HG03457 (cell line): Measurements from ENCODE around the gene DNA2.
"Not testable (repeated sequence)": the region's sequence is repeated elsewhere in the genome, so short reads cannot be mapped to it uniquely, and the experiment has no call there.

Experiments
- ATAC-seq: cut with Tn5 transposase; IDR thresholded peaks from one replicate; pipeline ENCODE4 v1.9.1; 2021; ENCODE audit warnings: moderate number of reproducible peaks; ENCODE audit not compliant: unreplicated experiment

DNA2 gene

DNA sequence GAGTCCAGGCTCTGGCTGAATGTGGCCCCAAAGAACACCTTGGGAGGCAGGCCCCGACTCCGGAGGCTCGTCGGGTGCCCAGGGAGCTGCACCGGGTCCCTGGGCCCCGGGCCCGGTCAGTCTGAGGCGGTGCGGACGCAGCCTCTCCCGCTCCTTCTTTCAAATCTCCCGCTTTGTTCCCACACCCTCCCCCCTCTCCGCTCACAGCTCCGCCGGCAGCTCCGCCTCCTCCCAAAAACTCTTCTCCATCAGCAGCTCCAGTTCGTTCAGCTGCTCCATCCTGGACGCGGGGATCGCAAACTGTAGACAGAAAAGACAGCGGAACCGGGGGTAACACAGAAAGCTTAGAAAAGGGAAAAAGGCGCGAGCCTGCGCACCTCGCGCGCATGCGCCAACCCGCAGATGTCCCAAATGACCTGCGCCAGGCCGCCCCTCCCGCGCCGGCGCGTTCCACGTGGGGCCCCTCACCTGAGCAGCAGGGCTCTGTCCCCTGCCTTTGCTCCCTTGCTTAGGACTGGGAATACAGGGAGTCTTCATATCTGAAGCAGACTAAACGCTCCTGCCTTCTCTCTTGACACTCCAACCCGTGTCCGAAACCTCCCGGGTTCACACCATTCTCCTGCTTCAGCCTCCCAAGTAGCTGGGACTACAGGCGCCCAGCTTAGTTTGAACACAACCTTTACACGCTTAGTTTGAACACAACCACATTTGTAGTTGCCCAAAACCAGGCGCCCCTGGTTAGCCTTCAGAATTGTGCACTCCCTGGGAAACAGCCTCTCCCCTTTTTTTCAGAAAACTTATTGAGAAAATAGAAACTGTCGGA is at the start of gene DNA2:
DNA2 (minus strand) TSS at position 388 of the 823 bp plus-strand sequence; CDS start at position 279, 109 bp downstream.
- ATAC-seq: peak; percentile 76

GRCh38 chr10:68518609-68519008 is 46.8 kb upstream of the DNA2 start:
- ATAC-seq: not testable (repeated sequence)

DNA sequence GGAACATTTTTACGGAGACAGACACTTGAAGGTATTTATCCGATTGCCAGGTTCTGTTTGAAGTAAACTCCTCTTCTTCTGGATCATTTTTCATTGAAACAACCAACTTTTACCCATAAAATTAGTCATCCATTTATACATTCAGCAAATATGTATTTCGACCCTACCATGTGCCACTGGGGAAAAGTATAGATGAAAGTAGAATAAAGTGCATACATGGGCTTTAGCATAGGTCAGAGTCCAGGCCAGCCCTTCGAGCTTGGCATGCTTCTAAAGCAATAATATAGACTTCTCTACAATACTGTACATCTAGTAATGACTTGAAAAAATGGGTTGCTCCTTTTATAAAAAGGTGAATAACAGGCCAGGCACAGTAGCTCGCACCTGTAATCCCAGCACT is 45.4 kb upstream of the DNA2 start:
- ATAC-seq: no peak

DNA sequence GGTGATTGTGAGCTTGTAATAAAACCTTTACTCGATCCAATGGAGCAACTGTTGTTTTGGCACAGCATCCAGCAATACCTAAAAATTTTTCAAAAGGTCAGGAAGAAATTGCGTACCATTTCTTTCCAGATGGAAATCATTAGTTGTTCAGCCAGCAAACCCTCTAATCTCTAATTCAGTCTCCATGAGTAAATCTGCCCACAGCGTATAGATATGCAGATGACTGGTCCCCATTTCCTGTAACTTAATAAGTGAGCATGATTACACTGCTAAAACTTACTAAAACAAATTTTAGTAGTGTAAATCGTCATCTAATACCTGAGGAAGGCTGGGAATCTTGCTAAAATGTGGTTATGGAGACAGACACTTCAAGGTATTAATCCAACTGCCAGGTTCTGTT is 45.0 kb upstream of the DNA2 start:
- no peak for ATAC-seq

- not testable (repeated sequence) for ATAC-seq
Measured at GRCh38 chr10:68516216-68516615, 44.4 kb upstream of the DNA2 start.

DNA sequence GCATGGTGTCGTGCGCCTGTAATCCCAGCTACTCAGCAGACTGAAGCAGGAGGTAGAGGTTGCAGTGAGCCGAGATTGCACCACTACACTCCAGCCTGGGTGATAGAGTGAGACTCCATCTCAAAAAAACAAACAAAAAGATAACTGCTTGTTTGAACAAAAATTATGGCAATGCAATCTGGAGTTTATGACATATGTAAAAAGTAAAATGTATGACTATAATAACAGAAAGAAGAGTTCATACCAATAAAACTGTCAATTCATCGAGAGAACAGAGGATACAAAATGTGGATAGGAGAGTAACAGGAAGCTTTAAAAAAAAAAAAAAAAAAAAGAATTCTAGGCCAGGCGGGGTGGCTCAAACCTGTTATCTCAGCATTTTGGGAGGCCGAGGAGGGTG is 36.3 kb upstream of the DNA2 start:
- ATAC-seq: no peak

- ATAC-seq: no peak
Measured at GRCh38 chr10:68506411-68506810, 34.6 kb upstream of the DNA2 start.

GRCh38 chr10:68502846-68503245 is 31.1 kb upstream of the DNA2 start:
- ATAC-seq: no peak

- ATAC-seq: no peak
Measured at GRCh38 chr10:68501691-68502090, 29.9 kb upstream of the DNA2 start.

GRCh38 chr10:68499544-68499943 is 27.8 kb upstream of the DNA2 start:
- ATAC-seq: no peak

- ATAC-seq: no peak
Measured at GRCh38 chr10:68496072-68496471, 24.3 kb upstream of the DNA2 start.

- ATAC-seq: no peak
Measured at GRCh38 chr10:68492118-68492517, 20.3 kb upstream of the DNA2 start.

DNA sequence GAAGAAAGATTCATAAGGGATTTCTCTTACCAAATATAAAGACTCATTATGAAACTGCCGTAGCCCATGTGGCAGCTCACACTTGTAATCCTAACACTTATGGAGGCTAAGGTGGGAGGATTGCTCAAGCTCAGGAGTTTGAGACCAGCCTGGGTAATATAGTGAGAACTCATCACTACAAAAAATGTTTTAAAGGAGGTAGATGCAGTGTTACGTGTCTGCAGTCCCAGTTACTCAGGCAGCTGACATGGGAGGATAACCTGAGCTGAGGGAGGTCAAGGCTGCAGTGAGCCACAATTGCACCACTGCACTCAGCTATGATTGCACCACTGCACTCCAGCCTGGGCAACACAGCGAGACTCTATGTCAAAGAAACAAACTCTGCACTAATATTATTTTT is 18.1 kb upstream of the DNA2 start:
- no peak for ATAC-seq

GRCh38 chr10:68474021-68474420 is 2.2 kb upstream of the DNA2 start:
- no peak for ATAC-seq

DNA sequence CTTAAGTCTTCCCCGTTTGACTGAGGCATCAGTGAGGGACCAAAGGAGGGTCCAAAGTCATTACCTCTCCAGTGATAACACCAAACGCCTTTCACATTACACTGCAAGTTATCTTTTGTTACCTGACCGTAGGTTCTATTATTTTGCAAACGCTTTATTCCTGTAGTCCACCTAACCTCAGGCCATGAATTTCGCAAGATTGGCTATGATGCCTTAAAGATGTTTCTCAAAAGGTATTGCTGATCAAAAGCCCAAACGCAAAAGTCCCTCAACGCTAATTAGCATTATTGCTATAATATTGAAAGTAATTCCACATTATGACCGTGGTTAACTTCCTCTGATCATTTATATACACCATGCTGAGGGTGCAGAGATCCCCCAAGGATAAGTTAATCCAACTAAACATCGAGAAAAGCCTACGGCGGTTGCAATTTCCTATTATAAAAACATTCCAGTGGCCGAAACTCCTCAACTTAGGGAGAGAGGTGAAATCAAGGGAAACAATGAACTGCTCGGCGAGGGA is 649 bp downstream of the DNA2 start:
- no peak for ATAC-seq

GRCh38 chr10:68470300-68470699 is 1.5 kb downstream of the DNA2 start:
- no peak for ATAC-seq

DNA sequence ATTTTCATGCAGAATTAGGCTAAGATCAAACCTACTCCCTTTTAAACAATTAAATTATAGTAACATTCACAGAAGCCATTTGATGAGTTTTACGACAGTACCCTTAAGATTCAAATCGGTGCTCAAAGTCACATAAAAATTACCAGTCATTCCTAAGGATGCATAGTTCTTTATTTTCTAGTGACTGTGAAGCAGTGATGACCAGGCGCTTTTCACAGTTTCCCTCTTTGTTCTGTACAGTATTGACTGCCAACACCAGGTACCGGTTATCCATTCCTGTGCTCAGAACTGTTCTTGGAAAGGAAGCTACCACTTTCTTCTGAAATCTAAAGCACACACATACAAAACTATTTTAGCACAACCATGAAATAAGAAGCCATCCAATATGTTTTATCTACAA is 1.9 kb downstream of the DNA2 start:
- ATAC-seq: no peak

GRCh38 chr10:68464729-68465128 is 7.0 kb downstream of the DNA2 start:
- not testable (repeated sequence) for ATAC-seq

GRCh38 chr10:68463365-68464093 is 8.2 kb downstream of the DNA2 start:
- no peak for ATAC-seq

DNA sequence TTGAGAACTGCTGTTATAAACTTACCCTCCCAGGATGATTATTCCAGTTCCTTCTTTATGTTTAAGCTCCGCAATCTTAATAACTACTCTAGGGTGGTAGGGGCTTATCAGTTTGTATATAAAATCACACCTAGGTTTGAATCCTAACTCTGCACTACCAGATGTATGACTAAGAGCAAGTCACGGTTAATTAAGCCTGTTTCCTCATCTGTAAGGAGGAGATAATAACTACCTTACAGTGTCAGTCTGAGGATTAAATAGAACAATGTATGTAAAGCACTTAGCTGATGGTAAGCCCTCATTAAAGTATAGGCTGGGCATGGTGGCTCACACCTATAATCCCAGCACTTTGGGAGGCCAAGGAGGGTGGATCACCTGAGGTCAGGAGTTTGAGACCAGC is 9.2 kb downstream of the DNA2 start:
- ATAC-seq: no peak

DNA sequence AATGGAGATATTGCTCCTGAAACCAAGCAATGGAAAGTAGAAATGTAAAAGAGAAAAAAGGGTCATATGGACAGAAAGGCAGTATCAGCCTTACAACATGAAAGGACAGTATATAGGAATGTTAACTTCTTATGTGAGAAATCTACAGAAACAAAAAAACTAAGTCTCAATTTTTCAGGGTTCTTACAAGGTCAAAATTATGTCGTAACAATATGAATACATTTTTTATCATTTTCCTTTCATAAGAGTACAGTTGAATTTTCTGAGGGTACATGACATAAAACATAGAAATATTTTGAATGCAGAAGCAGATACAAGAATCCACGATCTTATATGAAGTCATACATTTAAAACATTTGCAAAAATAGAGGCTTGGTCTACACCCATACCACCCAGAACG is 10.7 kb downstream of the DNA2 start:
- ATAC-seq: no peak

- ATAC-seq: not testable (repeated sequence)
Measured at GRCh38 chr10:68449698-68450097, 22.1 kb downstream of the DNA2 start.
